Activated CD4-positive, CD25-positive, alpha-beta regulatory T cell treated with anti-CD3 and anti-CD28 coated beads, Interleukin-2, amount 50 U/mL, for 16 hours (primary cell): ENCODE results near the gene TWSG1.

Experiments used
- DNase-seq: peaks from one replicate; pipeline ENCODE4 v3.0.0-alpha.2; 2020; ENCODE audit warnings: low read depth, low spot score

TWSG1 gene

GRCh38 chr18:9334329-9334972, at the start of gene TWSG1:
Gene TWSG1, plus strand, starts transcription at chr18:9334773. Its CDS starts 2,457 bp downstream, at chr18:9337230.
- peak; percentile 82 for DNase-seq

- no peak for DNase-seq
These were observed 49.0 kb upstream of the TWSG1 start for GRCh38 chr18:9285604-9286003.

GRCh38 chr18:9287036-9287435, 47.5 kb upstream of the TWSG1 start:
- DNase-seq: no peak

- DNase-seq: no peak
These were observed 44.9 kb upstream of the TWSG1 start for GRCh38 chr18:9289698-9290097.

GRCh38 chr18:9290156-9290555, 44.4 kb upstream of the TWSG1 start:
- no peak for DNase-seq

- DNase-seq: no peak
These were observed 42.5 kb upstream of the TWSG1 start for GRCh38 chr18:9292047-9292446.

GRCh38 chr18:9293948-9294347, 40.6 kb upstream of the TWSG1 start:
- no peak for DNase-seq

- DNase-seq: no peak
These were observed 38.2 kb upstream of the TWSG1 start for GRCh38 chr18:9296233-9297006.

GRCh38 chr18:9297007-9297393, 37.6 kb upstream of the TWSG1 start:
- DNase-seq: no peak

GRCh38 chr18:9304388-9305070, 30.0 kb upstream of the TWSG1 start:
- DNase-seq: no peak

- no peak for DNase-seq
These were observed 15.2 kb upstream of the TWSG1 start for GRCh38 chr18:9319333-9319732.

GRCh38 chr18:9321017-9321452, 13.5 kb upstream of the TWSG1 start:
- DNase-seq: no peak

GRCh38 chr18:9321736-9322135, 12.8 kb upstream of the TWSG1 start:
- DNase-seq: no peak

GRCh38 chr18:9322744-9323143, 11.8 kb upstream of the TWSG1 start:
- no peak for DNase-seq

GRCh38 chr18:9323750-9324445, 10.7 kb upstream of the TWSG1 start:
- no peak for DNase-seq

GRCh38 chr18:9325716-9326115, 8.9 kb upstream of the TWSG1 start:
- DNase-seq: no peak

- no peak for DNase-seq
These were observed 5.8 kb upstream of the TWSG1 start for GRCh38 chr18:9328776-9329175.

GRCh38 chr18:9329471-9329870, 5.1 kb upstream of the TWSG1 start:
- DNase-seq: no peak

GRCh38 chr18:9330419-9330818, 4.2 kb upstream of the TWSG1 start:
- no peak for DNase-seq

GRCh38 chr18:9333441-9334328, 888 bp upstream of the TWSG1 start:
- DNase-seq: peak; percentile 0
